Measurements from ENCODE around the gene CYP46A1.

The CYP46A1 gene

DNA sequence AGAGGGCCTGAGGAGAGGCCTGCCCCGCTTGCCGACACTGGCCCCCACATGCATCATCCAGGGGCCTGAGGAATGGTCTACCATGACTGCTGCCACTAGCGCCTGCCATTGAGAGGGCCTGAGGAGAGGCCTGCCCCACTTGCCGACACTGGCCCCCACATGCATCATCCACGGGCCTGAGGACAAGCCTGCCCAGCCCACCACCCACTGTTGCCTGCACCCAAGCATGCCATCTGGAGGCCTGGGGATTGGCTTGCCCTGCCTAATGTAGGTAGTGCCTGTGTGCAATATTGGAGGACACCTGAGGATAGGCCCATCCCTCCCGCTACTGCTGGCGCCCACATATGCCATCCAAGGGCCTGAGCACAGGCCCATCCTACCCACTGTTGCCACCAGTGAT, 24.4 kb downstream of the CYP46A1 start:
- Histone ChIP-seq H3K4me3 (ENCODE audit: low read length) (no peak overlapping the region), H3K27me3 (ENCODE audit: insufficient read depth, low read length) (no peaks in the 10 kb centered on the region), H3K4me1 (ENCODE audit: insufficient read depth, low read length) (no peaks in the 10 kb centered on the region), H3K9ac (ENCODE audit: low read depth, low read length) (no peak overlapping the region), H3K36me3 (ENCODE audit: insufficient read depth, low read depth, low read length) (no peaks in the 10 kb centered on the region), H3K27ac (ENCODE audit: low read length) (no peak overlapping the region), H3K9me3 (ENCODE audit: insufficient read depth, low read depth, low read length) (peaks cover 30% of the 10 kb centered on the region)

DNA sequence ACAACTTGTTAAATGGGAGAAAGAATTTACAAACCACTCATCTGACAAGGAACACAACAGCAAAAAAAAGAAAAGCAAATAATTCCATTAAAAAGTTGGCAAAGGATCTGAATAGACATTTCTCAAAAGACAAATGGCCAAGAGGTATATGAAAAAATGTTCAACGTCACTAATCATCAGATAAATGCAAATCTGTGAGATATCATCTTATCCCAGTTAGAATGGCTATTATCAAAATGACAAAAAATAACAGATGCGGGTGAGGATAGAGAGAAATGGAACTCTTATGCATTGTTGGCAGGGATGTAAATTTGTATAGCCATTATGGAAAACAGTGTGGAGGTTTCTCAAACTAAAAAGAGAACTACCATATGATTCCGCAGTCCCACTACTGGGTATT, 29.9 kb downstream of the CYP46A1 start:
- Histone ChIP-seq H3K9me3 (ENCODE audit: insufficient read depth, low read depth, low read length) (peaks cover 10% of the 10 kb centered on the region; the same call in 1 of the 2 replicates), H3K9ac (ENCODE audit: low read depth, low read length) (no peak overlapping the region), H3K27me3 (ENCODE audit: insufficient read depth, low read length) (no peaks in the 10 kb centered on the region), H3K36me3 (ENCODE audit: insufficient read depth, low read depth, low read length) (no peaks in the 10 kb centered on the region), H3K4me3 (ENCODE audit: low read length) (no peak overlapping the region), H3K27ac (ENCODE audit: low read length) (no peak overlapping the region), H3K4me1 (ENCODE audit: insufficient read depth, low read length) (no peaks in the 10 kb centered on the region)

DNA sequence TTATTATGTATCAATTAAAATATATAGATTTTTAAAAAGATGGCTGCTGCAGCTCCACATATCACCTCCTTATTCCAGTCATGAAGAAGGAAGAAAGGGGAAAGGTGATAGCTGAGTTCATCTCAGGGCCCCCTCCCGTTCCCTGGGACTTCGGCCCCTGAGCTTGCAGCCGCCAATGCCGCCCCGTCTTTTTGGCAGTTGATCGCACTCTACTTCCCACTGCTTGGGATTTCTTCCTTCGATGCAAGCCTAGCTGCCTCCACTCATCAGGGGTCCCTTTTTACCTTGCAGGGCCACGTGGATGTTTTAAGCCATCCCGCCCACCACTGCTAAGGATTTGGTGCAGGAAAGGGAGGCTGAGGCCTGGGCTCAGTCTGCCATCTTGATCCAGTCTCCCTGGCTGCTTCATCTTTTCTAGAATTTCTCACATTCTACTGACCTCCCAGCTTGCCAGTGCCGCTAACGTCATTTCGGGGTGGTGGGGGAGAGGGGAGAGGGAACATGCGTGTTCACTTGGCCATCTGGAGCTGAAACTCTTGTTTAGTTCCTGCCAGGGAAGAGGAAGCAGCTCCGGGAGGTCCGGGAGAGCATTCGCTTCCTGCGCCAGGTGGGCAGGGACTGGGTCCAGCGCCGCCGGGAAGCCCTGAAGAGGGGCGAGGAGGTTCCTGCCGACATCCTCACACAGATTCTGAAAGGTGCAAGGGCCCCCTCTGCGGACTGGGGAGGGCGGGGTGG, 31.3 kb downstream of the CYP46A1 start:
- H3K4me1 ChIP-seq (ENCODE audit: insufficient read depth, low read length) = no peaks in the 10 kb centered on the region

DNA sequence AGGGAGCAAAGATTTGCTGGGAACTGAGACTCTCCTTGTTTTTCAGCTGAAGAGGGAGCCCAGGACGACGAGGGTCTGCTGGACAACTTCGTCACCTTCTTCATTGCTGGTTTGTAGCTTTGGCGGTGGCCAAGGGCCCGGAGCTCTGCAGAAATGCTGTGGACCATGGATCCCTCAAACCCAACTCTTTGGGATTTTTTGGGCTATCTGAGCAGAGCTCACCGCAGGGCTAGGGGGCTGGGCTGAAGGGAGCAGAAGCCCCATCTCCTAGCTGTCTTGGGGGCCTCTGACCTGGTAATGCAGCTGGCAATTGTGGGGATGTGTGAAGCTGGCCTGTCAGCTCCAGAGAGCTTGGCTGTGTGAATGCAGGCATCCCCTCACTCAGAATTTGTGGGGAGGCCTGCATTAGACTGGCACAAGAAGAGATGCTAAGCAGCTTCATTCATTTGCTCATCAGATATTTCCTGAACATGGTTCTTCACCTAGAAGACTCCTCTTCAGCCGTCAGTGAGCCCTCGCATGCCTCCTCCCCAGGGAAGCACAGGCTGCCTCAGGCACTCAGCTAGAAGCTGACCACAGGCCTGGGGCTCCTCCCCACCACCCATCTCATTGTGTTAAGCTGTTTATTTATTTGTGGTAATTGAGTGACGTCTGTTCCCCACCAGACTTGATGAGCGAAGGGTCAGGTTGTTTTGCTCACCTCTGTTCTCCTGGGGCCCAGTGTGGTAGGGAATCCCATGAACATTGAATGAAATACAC, 32.2 kb downstream of the CYP46A1 start:
- Histone ChIP-seq H3K4me1 (ENCODE audit: insufficient read depth, low read length) (no peaks in the 10 kb centered on the region), H3K36me3 (ENCODE audit: insufficient read depth, low read depth, low read length) (no peaks in the 10 kb centered on the region), H3K4me3 (ENCODE audit: low read length) (no peak overlapping the region), H3K27ac (ENCODE audit: low read length) (no peak overlapping the region), H3K9ac (ENCODE audit: low read depth, low read length) (no peak overlapping the region), H3K27me3 (ENCODE audit: insufficient read depth, low read length) (no peaks in the 10 kb centered on the region), H3K9me3 (ENCODE audit: insufficient read depth, low read depth, low read length) (peaks cover 10% of the 10 kb centered on the region; the same call in 1 of the 2 replicates)

More for the DNA sequence above, 31.3 kb downstream of the CYP46A1 start:
- H3K27ac ChIP-seq (ENCODE audit: low read length) = no peak overlapping the region
- H3K27me3 ChIP-seq (ENCODE audit: insufficient read depth, low read length) = no peaks in the 10 kb centered on the region
- no peaks in the 10 kb centered on the region for H3K36me3 ChIP-seq (ENCODE audit: insufficient read depth, low read depth, low read length)
- no peak overlapping the region for H3K9ac ChIP-seq (ENCODE audit: low read depth, low read length)
- peaks cover 10% of the 10 kb centered on the region; the same call in 1 of the 2 replicates for H3K9me3 ChIP-seq (ENCODE audit: insufficient read depth, low read depth, low read length)
- H3K4me3 ChIP-seq (ENCODE audit: low read length) = no peak overlapping the region

DNA sequence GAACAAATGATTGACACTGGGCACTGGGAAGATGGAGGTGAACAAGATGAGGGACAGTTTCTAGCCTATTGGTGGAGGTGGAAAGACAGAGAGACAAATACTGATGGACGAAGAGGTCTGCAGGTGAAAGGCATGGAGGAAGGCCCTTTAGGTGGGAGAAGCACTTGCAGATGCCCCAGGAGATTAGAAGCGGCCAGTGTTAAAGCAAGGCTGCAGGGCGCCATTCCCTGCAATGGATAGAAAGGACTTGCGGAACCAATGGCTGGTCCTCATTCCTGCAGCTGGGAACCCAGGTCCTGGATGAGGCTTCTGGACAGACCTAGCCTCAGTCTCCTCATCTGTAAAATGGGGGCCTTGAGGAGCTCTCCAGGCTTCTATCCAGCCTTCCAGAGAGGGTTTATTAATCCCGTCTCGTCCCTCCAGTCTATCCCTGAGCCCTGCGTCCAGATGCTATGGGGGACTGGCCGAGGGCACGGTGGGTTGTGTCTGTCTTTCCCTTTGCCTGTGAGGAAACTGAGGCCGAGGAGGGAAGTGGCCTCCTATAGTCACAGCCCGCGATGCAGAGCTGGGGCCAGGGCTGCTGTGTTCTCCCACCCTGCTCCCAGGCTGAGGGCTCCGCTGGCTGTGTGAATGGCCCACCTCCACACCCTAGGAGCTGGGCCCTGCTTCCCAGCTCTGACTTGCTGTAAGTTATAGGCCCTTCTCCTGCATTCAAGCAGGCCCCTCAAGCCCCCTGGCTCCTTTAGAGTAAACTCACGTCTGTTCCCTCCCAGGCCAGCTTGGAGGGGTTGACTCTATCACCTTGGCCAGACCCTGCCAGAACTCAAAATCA, 33.0 kb downstream of the CYP46A1 start:
- H3K4me3 ChIP-seq (ENCODE audit: low read length) = no peak overlapping the region
- peaks cover 5% of the 10 kb centered on the region; the same call in 1 of the 2 replicates for H3K9me3 ChIP-seq (ENCODE audit: insufficient read depth, low read depth, low read length)
- H3K27ac ChIP-seq (ENCODE audit: low read length) = no peak overlapping the region
- H3K9ac ChIP-seq (ENCODE audit: low read depth, low read length) = no peak overlapping the region
- H3K4me1 ChIP-seq (ENCODE audit: insufficient read depth, low read length) = no peaks in the 10 kb centered on the region
- H3K36me3 ChIP-seq (ENCODE audit: insufficient read depth, low read depth, low read length) = no peaks in the 10 kb centered on the region
- H3K27me3 ChIP-seq (ENCODE audit: insufficient read depth, low read length) = no peaks in the 10 kb centered on the region

DNA sequence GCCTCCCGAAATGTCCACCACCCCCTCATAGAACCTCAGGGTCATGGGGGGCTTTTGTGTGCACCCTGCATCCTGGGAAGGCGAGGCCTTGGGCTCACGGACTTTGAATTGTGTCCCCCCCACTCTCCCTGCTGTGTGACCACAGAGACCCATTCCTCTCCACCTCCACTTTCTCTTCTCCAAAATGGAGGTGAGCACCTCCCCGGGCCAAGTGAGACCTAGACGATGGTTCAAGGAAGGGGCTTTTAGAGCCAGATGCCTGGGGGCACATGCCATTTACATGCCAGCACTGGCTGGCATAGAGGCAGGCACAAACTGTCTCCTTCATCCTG, 33.5 kb downstream of the CYP46A1 start:
- H3K27ac ChIP-seq (ENCODE audit: low read length) = no peak overlapping the region
- no peaks in the 10 kb centered on the region for H3K4me1 ChIP-seq (ENCODE audit: insufficient read depth, low read length)
- peaks cover 3% of the 10 kb centered on the region; the same call in 1 of the 2 replicates for H3K9me3 ChIP-seq (ENCODE audit: insufficient read depth, low read depth, low read length)
- no peaks in the 10 kb centered on the region for H3K27me3 ChIP-seq (ENCODE audit: insufficient read depth, low read length)
- H3K4me3 ChIP-seq (ENCODE audit: low read length) = no peak overlapping the region
- H3K36me3 ChIP-seq (ENCODE audit: insufficient read depth, low read depth, low read length) = no peaks in the 10 kb centered on the region
- H3K9ac ChIP-seq (ENCODE audit: low read depth, low read length) = no peak overlapping the region

DNA sequence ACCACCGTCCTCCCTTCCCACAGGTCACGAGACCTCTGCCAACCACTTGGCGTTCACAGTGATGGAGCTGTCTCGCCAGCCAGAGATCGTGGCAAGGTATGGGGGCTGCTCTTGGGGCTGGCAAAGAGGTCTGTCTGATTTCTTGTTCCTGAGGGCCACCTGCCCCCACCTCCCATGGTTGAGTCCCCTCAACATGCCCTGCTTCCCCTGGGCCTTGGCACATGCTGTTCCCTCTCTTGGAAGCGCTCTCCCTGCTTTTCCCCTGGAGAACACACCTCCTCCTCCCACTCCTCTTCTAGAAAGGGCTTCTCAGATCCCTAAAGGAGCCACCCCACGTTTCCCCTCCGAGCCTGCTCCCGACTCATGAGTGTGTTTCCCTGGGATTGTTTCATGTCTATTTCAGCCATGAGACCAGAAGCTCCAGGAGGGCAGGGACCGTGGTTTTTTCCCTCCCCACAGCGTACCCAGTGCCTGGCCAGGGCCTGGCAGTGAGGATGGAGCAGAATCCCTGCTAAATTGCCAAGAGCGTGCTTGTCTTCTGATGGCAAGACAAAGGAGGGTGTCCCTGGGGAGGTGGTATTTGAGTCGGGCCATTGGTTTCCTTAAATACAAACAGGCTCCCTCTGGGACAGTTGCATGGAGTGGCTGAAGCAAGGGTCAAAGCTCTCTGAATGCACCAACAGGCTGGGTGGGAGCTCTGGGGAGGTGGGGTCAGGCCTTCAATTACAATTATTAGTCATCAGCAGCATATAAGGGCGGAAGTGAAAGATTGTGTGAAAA, 34.1 kb downstream of the CYP46A1 start:
- Histone ChIP-seq H3K9ac (ENCODE audit: low read depth, low read length) (no peak overlapping the region), H3K27me3 (ENCODE audit: insufficient read depth, low read length) (no peaks in the 10 kb centered on the region), H3K9me3 (ENCODE audit: insufficient read depth, low read depth, low read length) (no peaks in the 10 kb centered on the region), H3K27ac (ENCODE audit: low read length) (no peak overlapping the region), H3K36me3 (ENCODE audit: insufficient read depth, low read depth, low read length) (no peaks in the 10 kb centered on the region), H3K4me1 (ENCODE audit: insufficient read depth, low read length) (no peaks in the 10 kb centered on the region), H3K4me3 (ENCODE audit: low read length) (no peak overlapping the region)

DNA sequence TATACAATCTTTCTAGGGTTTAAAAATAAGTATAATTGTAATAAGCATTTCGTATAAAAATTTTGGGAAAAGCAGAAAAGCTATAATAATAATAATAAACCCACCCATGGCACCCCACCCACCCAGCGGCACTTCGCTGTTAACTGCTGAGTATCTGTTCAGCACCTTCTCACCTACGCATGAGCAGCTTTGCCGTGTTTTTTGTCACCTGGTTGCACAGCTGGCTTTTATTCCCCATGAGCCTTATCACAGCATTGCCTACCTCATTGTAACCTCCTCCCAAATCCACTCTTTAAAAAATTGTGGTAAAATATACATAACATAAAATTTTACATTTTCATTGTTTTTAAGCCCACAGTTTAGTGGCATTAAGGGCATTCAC, 34.7 kb downstream of the CYP46A1 start:
- no peak overlapping the region for H3K9ac ChIP-seq (ENCODE audit: low read depth, low read length)
- H3K27me3 ChIP-seq (ENCODE audit: insufficient read depth, low read length) = no peaks in the 10 kb centered on the region
- no peak overlapping the region for H3K4me3 ChIP-seq (ENCODE audit: low read length)
- H3K4me1 ChIP-seq (ENCODE audit: insufficient read depth, low read length) = no peaks in the 10 kb centered on the region
- H3K27ac ChIP-seq (ENCODE audit: low read length) = no peak overlapping the region
- no peaks in the 10 kb centered on the region for H3K9me3 ChIP-seq (ENCODE audit: insufficient read depth, low read depth, low read length)
- H3K36me3 ChIP-seq (ENCODE audit: insufficient read depth, low read depth, low read length) = no peaks in the 10 kb centered on the region

DNA sequence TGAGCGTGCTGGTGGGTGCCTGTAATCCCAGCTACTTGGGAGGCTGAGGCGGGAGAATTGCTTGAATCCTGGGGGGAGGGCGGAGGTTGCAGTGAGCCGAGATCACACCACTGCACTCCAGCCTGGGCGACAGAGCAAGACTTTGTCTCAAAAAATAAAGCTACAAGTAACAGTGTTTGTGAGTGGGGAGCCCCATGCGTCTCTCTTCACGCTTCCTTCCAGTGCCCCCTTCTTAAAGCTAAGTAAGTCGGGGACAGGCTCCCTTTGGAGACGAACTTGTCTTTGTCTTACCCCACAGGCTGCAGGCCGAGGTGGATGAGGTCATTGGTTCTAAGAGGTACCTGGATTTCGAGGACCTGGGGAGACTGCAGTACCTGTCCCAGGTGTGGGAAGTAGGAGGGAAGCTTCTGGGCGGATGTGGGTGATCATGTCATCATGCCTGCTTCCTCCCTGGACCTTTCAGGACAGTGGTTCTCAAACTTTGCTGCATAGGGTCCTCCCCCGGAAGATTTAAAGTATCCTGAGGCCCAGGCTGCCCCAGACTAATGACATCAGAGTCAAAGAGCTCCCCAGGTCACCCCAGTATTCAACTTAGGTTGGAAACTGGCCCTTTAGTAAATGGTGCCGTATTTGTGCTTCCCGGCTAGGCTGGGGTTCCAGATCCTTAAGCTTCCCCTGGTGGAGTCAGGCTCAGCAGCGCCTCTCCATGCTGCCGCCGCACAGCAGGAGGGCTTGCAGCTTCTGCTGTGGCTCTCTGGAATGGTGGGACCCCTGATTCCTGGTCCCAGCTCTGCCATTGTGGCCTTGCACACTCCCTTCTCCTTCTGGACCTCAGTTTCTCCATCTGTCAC, 37.1 kb downstream of the CYP46A1 start:
- H3K4me1 ChIP-seq (ENCODE audit: insufficient read depth, low read length) = no peaks in the 10 kb centered on the region
- H3K27me3 ChIP-seq (ENCODE audit: insufficient read depth, low read length) = no peaks in the 10 kb centered on the region
- H3K9me3 ChIP-seq (ENCODE audit: insufficient read depth, low read depth, low read length) = no peaks in the 10 kb centered on the region
- no peak overlapping the region for H3K27ac ChIP-seq (ENCODE audit: low read length)
- no peaks in the 10 kb centered on the region for H3K36me3 ChIP-seq (ENCODE audit: insufficient read depth, low read depth, low read length)
- no peak overlapping the region for H3K9ac ChIP-seq (ENCODE audit: low read depth, low read length)
- no peak overlapping the region for H3K4me3 ChIP-seq (ENCODE audit: low read length)

DNA sequence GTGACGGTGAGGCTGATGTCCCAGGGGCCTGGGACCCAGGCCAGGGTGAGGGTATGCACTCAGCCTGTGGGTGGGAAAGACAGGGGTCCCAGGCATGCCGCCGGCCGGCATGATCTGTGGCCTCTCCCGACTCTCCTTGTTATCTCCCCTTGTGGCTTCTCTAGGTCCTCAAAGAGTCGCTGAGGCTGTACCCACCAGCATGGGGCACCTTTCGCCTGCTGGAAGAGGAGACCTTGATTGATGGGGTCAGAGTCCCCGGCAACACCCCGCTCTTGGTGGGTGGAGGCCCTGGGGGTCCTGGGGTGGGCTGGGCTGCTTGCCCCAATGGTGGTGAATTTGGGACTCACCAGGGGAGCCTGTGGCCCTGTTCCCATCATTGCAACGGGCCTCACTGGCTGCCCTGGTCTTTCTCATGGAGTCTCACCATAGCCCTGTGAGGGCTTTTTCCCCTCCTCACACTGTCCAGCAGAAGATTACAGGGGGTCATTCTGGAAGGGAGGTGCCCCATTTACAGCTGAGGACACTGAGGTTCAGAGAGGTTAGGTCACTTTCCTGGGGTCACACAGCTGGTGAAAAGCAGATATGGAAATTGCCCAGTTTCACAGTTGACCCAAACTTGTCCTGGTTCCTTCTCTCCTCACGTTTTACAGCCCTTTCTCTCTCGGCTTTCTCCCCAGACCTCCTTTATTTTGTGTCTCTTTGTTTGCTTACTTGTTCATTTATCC, 37.9 kb downstream of the CYP46A1 start:
- Histone ChIP-seq H3K36me3 (ENCODE audit: insufficient read depth, low read depth, low read length) (no peaks in the 10 kb centered on the region), H3K27ac (ENCODE audit: low read length) (no peak overlapping the region), H3K4me3 (ENCODE audit: low read length) (no peak overlapping the region), H3K27me3 (ENCODE audit: insufficient read depth, low read length) (no peaks in the 10 kb centered on the region), H3K4me1 (ENCODE audit: insufficient read depth, low read length) (no peaks in the 10 kb centered on the region), H3K9me3 (ENCODE audit: insufficient read depth, low read depth, low read length) (no peaks in the 10 kb centered on the region), H3K9ac (ENCODE audit: low read depth, low read length) (no peak overlapping the region)

Data from iPS-20b (cell line).